Ovary (tissue), 9 donors: ENCODE results near the gene VGLL2. TPM values are rescaled to one million over a fixed set of nuclear protein-coding genes. Genes with fewer than 3 reads are reported as not detected.

Experiments
- DNase-seq, 5 donors: peaks; one replicate each; pipeline ENCODE4 v3.0.0-alpha.2; 2019 to 2020
- H3K27ac ChIP-seq, 2 donors: fragments of 200-600 bp; one replicate each; pipeline versions ENCODE4 v1.5.1 to v1.8.0; 2019 to 2022
- H3K27me3 ChIP-seq: fragments of 200-600 bp; one replicate; pipeline ENCODE4 v1.8.0; 2022
- H3K36me3 ChIP-seq: fragments of 200-600 bp; sonication (generic); one replicate; pipeline ENCODE4 v1.5.1; 2019
- H3K4me1 ChIP-seq: one replicate; pipeline ENCODE4 v1.8.1; 2013; ENCODE audit warnings: mild to moderate bottlenecking, moderate library complexity; ENCODE audit not compliant: insufficient read depth
- H3K4me3 ChIP-seq: fragments of 200-600 bp; sonication (generic); one replicate; pipeline ENCODE4 v1.5.1; 2017
- H3K9me3 ChIP-seq, 2 donors: fragments of 200-600 bp in 1 of 2; sonication (generic) in 1 of 2; one replicate each; pipeline versions ENCODE4 v1.5.1 to v1.8.1; 2013 to 2019; ENCODE audit warnings: mild to moderate bottlenecking in 1 of 2, moderate library complexity in 1 of 2
- EP300 ChIP-seq: sonication (generic); formaldehyde crosslinking; IDR thresholded peaks from one replicate; pipeline ENCODE4 v1.6.1; 2017; ENCODE audit warnings: antibody characterized with exemption
- POLR2A ChIP-seq: fragments of 450-650 bp; IDR thresholded peaks from one replicate; pipeline ENCODE4 v1.6.1; 2017; ENCODE audit warnings: antibody characterized with exemption, mild to moderate bottlenecking, moderate library complexity
- WGBS, 3 donors: extraction: QIAGEN DNeasy Blood & Tissue Kit in 1 of 3; methylation state at CpG; one replicate each; pipeline versions ENCODE4 v1.1.5 to v1.1.7; 2013 to 2017; 5-methylcytosine and 5-hydroxymethylcytosine counted together
- intact Hi-C, 4 donors: fragments of 100-400 bp; cut with DNase I; formaldehyde crosslinking; loops; one replicate each; pipeline versions ENCODE4 v1.11.0 to v1.15.1; 2022 to 2023
- polyA plus RNA-seq, 2 donors: library from polyadenylated mRNA; stranded (reverse); fragments of 200-250 nt in 1 of 2; fragments of 350-450 nt in 1 of 2; fragmentation: Illumina TruSeq in 1 of 2; extraction: RNeasy Lipid Tissue Mini Kit (QIAGEN cat#74804) in 1 of 2; gene quantifications; one replicate each; pipeline ENCODE4 v1.2.3, GENCODE V29; 2013 to 2014
- total RNA-seq, 7 donors: library from RNA; depleted of rRNA in 2 of 7; stranded (reverse); fragments of >200 nt in 2 of 7; fragmentation: NEBNext Ultra II Directional in 3 of 7; extraction: Animal tissue kit (Norgen Biotek cat#: 25700) in 3 of 7; gene quantifications; one replicate each; pipeline versions ENCODE4 v1.1.0 to v1.2.4, GENCODE V29; 2016 to 2023
- TF ChIP-seq, protein P1 (sequence below), 3 donors: fragments of 450-650 bp in 2 of 3; fragments of 200-600 bp in 1 of 3; IDR thresholded peaks; one replicate each; pipeline versions ENCODE4 v1.5.1 to v1.8.0; 2016 to 2022; ENCODE audit warnings: antibody characterized with exemption in 3 of 3, mild to moderate bottlenecking in 1 of 3
- donor health status: DM: no; HTN: no; CAD: no; lungs with moderate emphysema.
- donor health status: DM: no; HTN: no; CAD: no.
- donor health status: Bipolar disorder and iron deficiency.
- donor health status: DM: yes; HTN: yes; CAD: no.
- donor health status: DM: no; HTN: no; CAD: no.
- donor health status: DM: yes; HTN: yes; CAD: no.

Gene VGLL2
- total and polyA plus RNA-seq, 9 donors, result 0.25 TPM; not detected in 8

- Histone ChIP-seq H3K36me3 (no peaks in the 10 kb centered on the region), H3K4me3 (no peak overlapping the region), H3K9me3 (no peaks in the 10 kb centered on the region), H3K27me3 (no peaks in the 10 kb centered on the region), H3K27ac (no peak overlapping the region), H3K4me1 (no peaks in the 10 kb centered on the region)
- TF ChIP-seq, protein P1, sequence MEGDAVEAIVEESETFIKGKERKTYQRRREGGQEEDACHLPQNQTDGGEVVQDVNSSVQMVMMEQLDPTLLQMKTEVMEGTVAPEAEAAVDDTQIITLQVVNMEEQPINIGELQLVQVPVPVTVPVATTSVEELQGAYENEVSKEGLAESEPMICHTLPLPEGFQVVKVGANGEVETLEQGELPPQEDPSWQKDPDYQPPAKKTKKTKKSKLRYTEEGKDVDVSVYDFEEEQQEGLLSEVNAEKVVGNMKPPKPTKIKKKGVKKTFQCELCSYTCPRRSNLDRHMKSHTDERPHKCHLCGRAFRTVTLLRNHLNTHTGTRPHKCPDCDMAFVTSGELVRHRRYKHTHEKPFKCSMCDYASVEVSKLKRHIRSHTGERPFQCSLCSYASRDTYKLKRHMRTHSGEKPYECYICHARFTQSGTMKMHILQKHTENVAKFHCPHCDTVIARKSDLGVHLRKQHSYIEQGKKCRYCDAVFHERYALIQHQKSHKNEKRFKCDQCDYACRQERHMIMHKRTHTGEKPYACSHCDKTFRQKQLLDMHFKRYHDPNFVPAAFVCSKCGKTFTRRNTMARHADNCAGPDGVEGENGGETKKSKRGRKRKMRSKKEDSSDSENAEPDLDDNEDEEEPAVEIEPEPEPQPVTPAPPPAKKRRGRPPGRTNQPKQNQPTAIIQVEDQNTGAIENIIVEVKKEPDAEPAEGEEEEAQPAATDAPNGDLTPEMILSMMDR (IDR thresholded peaks at IDR 0.05), result no peak
- no peak for TF ChIP-seq EP300
- no peak for TF ChIP-seq POLR2A
- no peak for DNase-seq
- intact Hi-C loops, result no loop called here
- 60 to 75% (median 71%) methylated on average over 3 of the region's 3 CpGs for WGBS, 3 donors
Observed at GRCh38 chr6:117290173-117290846, 25.0 kb downstream of the VGLL2 start.

- Histone ChIP-seq H3K4me1 (no peaks in the 10 kb centered on the region), H3K27me3 (no peaks in the 10 kb centered on the region), H3K9me3 (no peaks in the 10 kb centered on the region), H3K4me3 (no peak overlapping the region), H3K27ac (no peak overlapping the region), H3K36me3 (no peaks in the 10 kb centered on the region)
- intact Hi-C loops, result no loop called here
- no peak for TF ChIP-seq EP300
- no peak for TF ChIP-seq POLR2A
- TF ChIP-seq, protein P1 (IDR thresholded peaks at IDR 0.05), result no peak
- no peak for DNase-seq
- 86 to 91% (median 87%) methylated on average over 3 of the region's 3 CpGs for WGBS, 3 donors
Observed at GRCh38 chr6:117298941-117299340, 33.6 kb downstream of the VGLL2 start.

DNA sequence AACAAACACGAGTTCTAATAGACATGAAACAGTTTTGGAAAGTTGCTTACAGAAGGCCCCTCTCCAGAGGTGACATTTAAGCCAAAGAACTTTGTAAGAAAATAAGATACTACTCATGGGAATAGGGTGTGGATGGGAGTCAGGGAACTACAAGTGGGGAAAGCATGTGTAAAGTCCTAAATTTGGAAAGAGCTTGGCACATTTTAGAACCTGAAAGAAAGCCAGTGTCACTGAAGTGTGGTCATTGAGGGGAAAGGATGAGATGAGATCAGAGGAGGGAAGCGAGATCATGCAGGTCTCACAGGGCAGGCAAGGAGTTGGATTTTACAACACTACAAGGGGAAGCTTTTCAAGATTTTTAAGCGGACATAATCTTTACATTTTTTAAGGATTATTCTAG is 38.0 kb downstream of the VGLL2 start:
- H3K9me3 ChIP-seq, result no peaks in the 10 kb centered on the region
- intact Hi-C loops, result no loop called here
- no peak overlapping the region for H3K27ac ChIP-seq
- 45 to 76% (median 60%) methylated on average over 3 of the region's 3 CpGs for WGBS, 3 donors
- no peaks in the 10 kb centered on the region for H3K36me3 ChIP-seq
- no peak overlapping the region for H3K4me3 ChIP-seq
- no peak for DNase-seq
- no peaks in the 10 kb centered on the region for H3K4me1 ChIP-seq
- H3K27me3 ChIP-seq, result no peaks in the 10 kb centered on the region
- TF ChIP-seq POLR2A, result no peak
- TF ChIP-seq, protein P1 (IDR thresholded peaks at IDR 0.05), result no peak
- TF ChIP-seq EP300, result no peak

- Histone ChIP-seq H3K4me1 (no peaks in the 10 kb centered on the region), H3K9me3 (no peaks in the 10 kb centered on the region), H3K4me3 (no peak overlapping the region), H3K27me3 (no peaks in the 10 kb centered on the region), H3K27ac (no peak overlapping the region), H3K36me3 (no peaks in the 10 kb centered on the region)
- intact Hi-C loops, result no loop called here
- 84 to 86% (median 84%) methylated on average over 2 of the region's 2 CpGs for WGBS, 3 donors
- no peak for DNase-seq
- TF ChIP-seq, protein P1 (IDR thresholded peaks at IDR 0.05), result no peak
- TF ChIP-seq EP300, result no peak
- no peak for TF ChIP-seq POLR2A
Observed at GRCh38 chr6:117304446-117304845, 39.1 kb downstream of the VGLL2 start.
